Neuron (in vitro differentiated cells): ENCODE measurements around the gene TRAPPC8.
"Not testable (repeated sequence)": the region's sequence is repeated elsewhere in the genome, so short reads cannot be mapped to it uniquely, and the experiment has no call there.

Source experiments
- H2AFZ ChIP-seq: one replicate; pipeline ENCODE4 v1.6.1; 2013; ENCODE audit warnings: low read depth, mild to moderate bottlenecking, inconsistent platforms, low read length, moderate library complexity
- H3K27me3 ChIP-seq: one replicate; pipeline ENCODE4 v1.6.1; 2013; ENCODE audit warnings: low read length; ENCODE audit not compliant: insufficient read depth
- H3K36me3 ChIP-seq: one replicate; pipeline ENCODE4 v1.6.1; 2013; ENCODE audit warnings: low read length; ENCODE audit not compliant: insufficient read depth
- H3K4me1 ChIP-seq: one replicate; pipeline ENCODE4 v1.6.1; 2013; ENCODE audit warnings: low read length; ENCODE audit not compliant: insufficient read depth
- H3K4me3 ChIP-seq: 2 replicates; pipeline ENCODE4 v1.5.1; 2013; ENCODE audit warnings: mild to moderate bottlenecking, low read length, moderate library complexity
- H3K9me3 ChIP-seq: one replicate; pipeline ENCODE4 v1.6.1; 2013; ENCODE audit warnings: low read length

Gene TRAPPC8

GRCh38 chr18:31931886-31932240 lies 11.1 kb downstream of the TRAPPC8 start:
- peaks cover 24% of the 10 kb centered on the region for H3K36me3 ChIP-seq
- H3K27me3 ChIP-seq: no peaks in the 10 kb centered on the region
- H2AFZ ChIP-seq: no peak overlapping the region
- no peaks in the 10 kb centered on the region for H3K4me1 ChIP-seq
- H3K4me3 ChIP-seq: no peak overlapping the region
- no peaks in the 10 kb centered on the region for H3K9me3 ChIP-seq

DNA sequence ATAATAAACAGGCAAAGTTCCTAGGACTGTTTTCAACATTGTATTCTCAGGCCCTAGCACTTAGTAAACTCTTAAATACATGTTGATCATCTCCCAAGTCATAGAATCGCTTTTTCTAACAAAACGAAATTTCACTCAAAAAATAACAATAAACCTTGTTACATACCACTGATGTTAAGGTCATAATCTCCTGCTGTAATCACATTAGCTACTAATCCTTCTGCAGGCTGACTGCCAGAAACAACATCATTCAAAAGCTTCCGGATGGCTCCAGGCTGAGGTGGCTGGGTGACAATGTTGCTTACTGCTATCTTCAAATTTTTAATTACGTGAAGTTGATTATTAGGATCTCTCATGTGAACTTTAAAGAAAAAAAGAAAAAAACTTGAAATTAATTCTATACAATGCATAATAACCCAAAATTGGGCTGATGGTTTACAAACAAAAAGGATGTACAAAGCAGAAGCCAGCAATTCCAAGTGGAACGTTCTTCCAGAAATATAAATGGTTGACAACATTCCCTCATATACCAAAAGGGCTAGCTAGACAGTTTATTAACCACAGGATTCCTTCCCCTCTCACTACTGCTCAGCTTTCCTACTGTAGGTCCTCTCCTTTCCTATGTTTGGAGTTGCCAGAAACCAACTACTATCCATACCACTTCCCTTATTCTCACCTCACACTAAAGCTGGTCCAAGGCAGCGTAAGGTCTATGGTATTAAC lies 11.6 kb downstream of the TRAPPC8 start:
- Histone ChIP-seq H2AFZ (no peak overlapping the region), H3K4me1 (no peaks in the 10 kb centered on the region), H3K27me3 (no peaks in the 10 kb centered on the region), H3K9me3 (peaks cover 2% of the 10 kb centered on the region), H3K4me3 (no peak overlapping the region), H3K36me3 (peaks cover 28% of the 10 kb centered on the region)

DNA sequence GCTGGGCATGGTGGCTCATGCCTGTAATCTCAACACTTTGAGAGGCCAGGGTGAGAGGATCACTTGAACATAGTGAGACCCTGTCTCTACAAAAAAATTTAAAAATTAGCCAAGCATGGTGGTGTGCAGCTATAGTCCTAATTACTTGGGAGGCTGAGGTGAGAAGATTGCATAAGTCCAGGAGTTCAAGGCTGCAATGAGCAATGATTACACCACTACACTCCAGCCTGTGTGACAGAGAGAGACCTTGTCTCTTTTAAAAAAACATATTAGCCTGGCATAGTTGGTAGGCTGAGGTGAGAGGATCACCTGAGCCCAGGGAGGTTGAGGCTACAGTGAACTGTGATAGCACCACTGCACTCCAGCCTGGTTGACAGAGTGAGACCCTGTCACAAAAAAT lies 13.7 kb downstream of the TRAPPC8 start:
- no peaks in the 10 kb centered on the region for H3K27me3 ChIP-seq
- H2AFZ ChIP-seq: no peak overlapping the region
- H3K4me1 ChIP-seq: no peaks in the 10 kb centered on the region
- H3K9me3 ChIP-seq: peaks cover 3% of the 10 kb centered on the region
- peaks cover 29% of the 10 kb centered on the region for H3K36me3 ChIP-seq
- no peak overlapping the region for H3K4me3 ChIP-seq

GRCh38 chr18:31926988-31927387 lies 15.9 kb downstream of the TRAPPC8 start:
- H2AFZ ChIP-seq, H3K4me3 ChIP-seq, H3K9me3 ChIP-seq, H3K4me1 ChIP-seq, H3K27me3 ChIP-seq: not testable (repeated sequence)
- H3K36me3 ChIP-seq: peaks cover 31% of the 10 kb centered on the region

- no peaks in the 10 kb centered on the region for H3K4me1 ChIP-seq
- H3K27me3 ChIP-seq: no peaks in the 10 kb centered on the region
- no peak overlapping the region for H2AFZ ChIP-seq
- no peaks in the 10 kb centered on the region for H3K9me3 ChIP-seq
- peaks cover 19% of the 10 kb centered on the region for H3K36me3 ChIP-seq
- no peak overlapping the region for H3K4me3 ChIP-seq
Measured at GRCh38 chr18:31920277-31920676, 22.7 kb downstream of the TRAPPC8 start.

GRCh38 chr18:31919366-31919765 lies 23.6 kb downstream of the TRAPPC8 start:
- not testable (repeated sequence) for H3K4me1 ChIP-seq, H3K9me3 ChIP-seq, H2AFZ ChIP-seq, H3K27me3 ChIP-seq, H3K4me3 ChIP-seq
- H3K36me3 ChIP-seq: peaks cover 19% of the 10 kb centered on the region

GRCh38 chr18:31918733-31919132 lies 24.2 kb downstream of the TRAPPC8 start:
- Histone ChIP-seq H3K9me3 (no peaks in the 10 kb centered on the region), H3K36me3 (peaks cover 19% of the 10 kb centered on the region)

DNA sequence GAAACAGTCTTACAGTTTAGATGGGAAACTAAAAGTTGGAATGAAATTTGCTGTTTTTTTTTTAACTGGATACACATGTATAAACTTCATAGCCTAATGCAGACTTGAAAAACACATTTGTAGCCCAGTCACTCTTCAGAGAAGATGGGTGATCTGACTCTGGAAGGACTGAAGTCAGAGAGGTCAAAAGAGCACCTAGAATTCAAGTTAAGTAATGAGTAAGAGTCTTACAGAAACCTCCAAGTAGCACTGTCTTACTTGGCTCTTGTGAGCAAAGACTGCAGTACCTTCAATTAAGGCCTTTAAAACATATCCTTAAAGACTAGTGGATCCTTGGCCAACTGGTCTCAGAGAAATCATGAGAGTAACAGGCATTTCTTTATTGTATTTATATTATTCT lies 41.9 kb downstream of the TRAPPC8 start:
- Histone ChIP-seq H3K4me3 (no peak overlapping the region), H3K9me3 (no peaks in the 10 kb centered on the region), H3K27me3 (no peaks in the 10 kb centered on the region), H2AFZ (no peak overlapping the region), H3K36me3 (peaks cover 55% of the 10 kb centered on the region), H3K4me1 (no peaks in the 10 kb centered on the region)

More at GRCh38 chr18:31918733-31919132, 24.2 kb downstream of the TRAPPC8 start:
- no peaks in the 10 kb centered on the region for H3K27me3 ChIP-seq
- H2AFZ ChIP-seq: no peak overlapping the region
- H3K4me1 ChIP-seq: no peaks in the 10 kb centered on the region
- no peak overlapping the region for H3K4me3 ChIP-seq

GRCh38 chr18:31899771-31900170 lies 43.2 kb downstream of the TRAPPC8 start:
- H3K36me3 ChIP-seq: peaks cover 59% of the 10 kb centered on the region
- H2AFZ ChIP-seq, H3K4me1 ChIP-seq, H3K9me3 ChIP-seq, H3K4me3 ChIP-seq, H3K27me3 ChIP-seq: not testable (repeated sequence)

- no peaks in the 10 kb centered on the region for H3K9me3 ChIP-seq
- peaks cover 41% of the 10 kb centered on the region for H3K36me3 ChIP-seq
- H3K4me1 ChIP-seq: no peaks in the 10 kb centered on the region
Measured at GRCh38 chr18:31892936-31893335, 50.0 kb downstream of the TRAPPC8 start.

DNA sequence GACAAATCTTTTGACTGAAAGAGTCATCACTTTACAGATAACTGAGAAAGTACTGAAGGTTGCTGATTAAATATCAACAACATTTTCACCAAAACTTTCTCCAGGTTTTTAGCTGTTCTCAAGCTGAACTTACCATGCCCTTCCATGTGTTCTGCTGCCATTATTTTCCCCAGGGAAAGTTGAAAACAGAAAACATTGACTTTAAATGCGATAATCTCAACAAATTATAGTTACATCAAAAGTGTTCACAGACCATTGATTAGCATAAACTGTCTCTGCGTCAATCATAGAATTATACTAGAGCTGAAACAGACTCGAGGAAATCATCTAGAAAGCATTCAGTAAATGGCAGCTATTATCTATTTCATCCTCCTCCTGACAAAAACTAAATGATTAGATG lies 51.4 kb downstream of the TRAPPC8 start:
- H3K4me3 ChIP-seq: no peak overlapping the region
- H2AFZ ChIP-seq: no peak overlapping the region
- H3K9me3 ChIP-seq: no peaks in the 10 kb centered on the region
- no peaks in the 10 kb centered on the region for H3K27me3 ChIP-seq
- H3K36me3 ChIP-seq: peaks cover 47% of the 10 kb centered on the region
- H3K4me1 ChIP-seq: no peaks in the 10 kb centered on the region

More at GRCh38 chr18:31892936-31893335, 50.0 kb downstream of the TRAPPC8 start:
- H3K4me3 ChIP-seq: no peak overlapping the region
- no peaks in the 10 kb centered on the region for H3K27me3 ChIP-seq
- no peak overlapping the region for H2AFZ ChIP-seq

DNA sequence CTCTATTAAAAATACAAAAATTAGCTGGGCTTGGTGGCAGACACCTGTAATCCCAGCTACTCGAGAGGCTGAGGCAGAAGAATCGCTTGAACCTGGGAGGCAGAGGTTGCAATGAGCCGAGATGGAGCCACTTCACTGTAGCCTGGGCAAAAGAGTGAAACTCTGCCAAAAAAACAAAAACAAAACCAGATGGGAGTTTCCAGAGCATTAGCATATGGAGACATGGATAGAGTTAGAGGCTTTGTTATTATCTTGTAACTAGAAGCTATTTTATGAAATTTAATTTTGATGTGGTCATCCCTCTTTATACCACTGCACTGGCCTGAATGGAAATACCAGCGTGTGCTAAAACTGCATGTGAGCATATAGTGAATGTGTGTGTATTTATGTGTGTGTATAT lies 58.9 kb downstream of the TRAPPC8 start:
- no peaks in the 10 kb centered on the region for H3K27me3 ChIP-seq
- H3K4me1 ChIP-seq: no peaks in the 10 kb centered on the region
- peaks cover 41% of the 10 kb centered on the region for H3K36me3 ChIP-seq
- no peak overlapping the region for H2AFZ ChIP-seq
- H3K4me3 ChIP-seq: no peak overlapping the region
- peaks cover 3% of the 10 kb centered on the region for H3K9me3 ChIP-seq

DNA sequence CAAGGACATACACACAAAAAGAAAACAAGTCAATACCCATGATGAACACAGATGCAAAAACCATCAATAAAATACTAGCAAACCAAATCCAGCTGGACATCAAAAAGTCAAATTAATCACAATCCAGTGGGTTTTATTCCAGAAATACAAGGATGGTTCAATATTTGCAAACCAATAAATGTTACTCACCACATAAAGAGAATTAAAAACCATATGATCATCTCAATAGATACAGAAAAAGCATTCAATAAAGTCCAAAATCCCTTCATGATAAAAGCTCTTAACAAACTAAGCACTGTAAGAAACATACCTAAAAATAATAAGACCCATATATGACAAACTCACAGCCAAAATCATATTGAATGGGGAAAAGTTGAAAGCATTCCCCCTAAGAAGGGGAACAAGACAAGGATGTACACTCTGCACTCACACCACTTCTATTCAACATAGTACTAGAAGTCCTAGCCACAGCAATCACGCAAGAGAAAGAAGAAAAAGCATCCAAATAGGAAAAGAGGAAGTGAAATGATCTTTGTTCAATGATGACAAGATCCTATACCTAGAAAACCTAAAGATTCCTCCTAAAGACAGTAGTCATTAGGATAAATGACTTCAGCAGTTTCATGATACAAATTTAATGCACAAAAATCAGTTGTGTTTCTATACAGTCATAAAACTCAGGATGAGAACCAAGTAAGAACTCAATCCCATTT lies 62.6 kb downstream of the TRAPPC8 start:
- no peaks in the 10 kb centered on the region for H3K4me1 ChIP-seq
- H3K9me3 ChIP-seq: peaks cover 6% of the 10 kb centered on the region
- H2AFZ ChIP-seq: no peak overlapping the region
- H3K4me3 ChIP-seq: no peak overlapping the region
- peaks cover 41% of the 10 kb centered on the region for H3K36me3 ChIP-seq
- no peaks in the 10 kb centered on the region for H3K27me3 ChIP-seq
